Measurements from ENCODE around the gene LMO7. TPM values are rescaled to one million over a fixed set of nuclear protein-coding genes. Genes with fewer than 3 reads are reported as not detected.
A peak's percentile ranks its signal among the peaks of the same experiment; 100 is the strongest.
"Not testable (repeated sequence)": the region's sequence is repeated elsewhere in the genome, so short reads cannot be mapped to it uniquely, and the experiment has no call there.

Gene LMO7
- total RNA-seq, 3 donors from 2014 or later, result 11.0 to 71.3 (median 32.8) TPM

DNA sequence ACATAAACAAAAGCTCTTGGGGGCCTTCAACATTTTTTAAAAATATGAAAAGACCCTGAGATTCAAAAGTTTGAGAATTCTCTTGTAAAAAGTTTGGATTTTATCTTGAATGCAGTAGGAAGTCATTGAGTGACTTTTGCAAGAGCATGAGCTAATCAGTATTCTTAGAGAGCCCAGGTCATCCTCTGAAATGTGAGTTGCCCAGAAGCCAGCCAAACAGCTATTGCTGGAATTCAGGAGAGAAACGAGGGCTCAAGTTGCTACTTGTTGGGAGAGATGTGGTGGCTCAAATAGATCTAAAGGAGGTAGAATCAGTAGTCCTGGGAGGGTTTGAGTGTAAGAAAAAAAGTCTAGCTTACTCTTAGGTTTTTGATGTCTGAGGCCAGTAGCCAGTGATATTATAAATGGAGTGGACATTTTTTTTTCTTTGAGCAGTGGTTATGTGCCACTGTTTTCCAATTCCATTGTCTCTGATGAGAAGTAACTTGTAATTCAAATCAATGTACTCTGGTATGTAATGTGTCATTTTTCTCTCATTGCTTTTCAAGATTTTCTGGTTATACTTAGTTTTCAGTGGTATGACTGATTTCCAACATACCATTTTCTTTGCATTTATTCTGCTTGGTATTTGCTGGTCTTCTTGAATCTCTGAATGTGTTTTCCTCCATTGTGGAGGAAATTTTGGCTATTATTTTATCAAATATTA is 30.7 kb downstream of the LMO7 start:
- peak in 1 of 2 donors; percentile 31 for DNase-seq (ENCODE audit: low spot score in 2 of 2)
- Histone ChIP-seq H3K36me3 (no peaks in the 10 kb centered on the region), H3K4me3 (no peak overlapping the region), H3K27me3 (no peaks in the 10 kb centered on the region), H3K27ac (no peak overlapping the region), H3K9me3 (no peaks in the 10 kb centered on the region), H3K4me1 (no peaks in the 10 kb centered on the region)
- intact Hi-C loops (cut with DNase I; ENCODE audit: low total_unique reads), result no loop called here
- TF ChIP-seq POLR2AphosphoS5 (IDR thresholded peaks at IDR 0.05), result no peak
- TF ChIP-seq, protein P1, sequence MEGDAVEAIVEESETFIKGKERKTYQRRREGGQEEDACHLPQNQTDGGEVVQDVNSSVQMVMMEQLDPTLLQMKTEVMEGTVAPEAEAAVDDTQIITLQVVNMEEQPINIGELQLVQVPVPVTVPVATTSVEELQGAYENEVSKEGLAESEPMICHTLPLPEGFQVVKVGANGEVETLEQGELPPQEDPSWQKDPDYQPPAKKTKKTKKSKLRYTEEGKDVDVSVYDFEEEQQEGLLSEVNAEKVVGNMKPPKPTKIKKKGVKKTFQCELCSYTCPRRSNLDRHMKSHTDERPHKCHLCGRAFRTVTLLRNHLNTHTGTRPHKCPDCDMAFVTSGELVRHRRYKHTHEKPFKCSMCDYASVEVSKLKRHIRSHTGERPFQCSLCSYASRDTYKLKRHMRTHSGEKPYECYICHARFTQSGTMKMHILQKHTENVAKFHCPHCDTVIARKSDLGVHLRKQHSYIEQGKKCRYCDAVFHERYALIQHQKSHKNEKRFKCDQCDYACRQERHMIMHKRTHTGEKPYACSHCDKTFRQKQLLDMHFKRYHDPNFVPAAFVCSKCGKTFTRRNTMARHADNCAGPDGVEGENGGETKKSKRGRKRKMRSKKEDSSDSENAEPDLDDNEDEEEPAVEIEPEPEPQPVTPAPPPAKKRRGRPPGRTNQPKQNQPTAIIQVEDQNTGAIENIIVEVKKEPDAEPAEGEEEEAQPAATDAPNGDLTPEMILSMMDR (IDR thresholded peaks at IDR 0.05), result no peak

DNA sequence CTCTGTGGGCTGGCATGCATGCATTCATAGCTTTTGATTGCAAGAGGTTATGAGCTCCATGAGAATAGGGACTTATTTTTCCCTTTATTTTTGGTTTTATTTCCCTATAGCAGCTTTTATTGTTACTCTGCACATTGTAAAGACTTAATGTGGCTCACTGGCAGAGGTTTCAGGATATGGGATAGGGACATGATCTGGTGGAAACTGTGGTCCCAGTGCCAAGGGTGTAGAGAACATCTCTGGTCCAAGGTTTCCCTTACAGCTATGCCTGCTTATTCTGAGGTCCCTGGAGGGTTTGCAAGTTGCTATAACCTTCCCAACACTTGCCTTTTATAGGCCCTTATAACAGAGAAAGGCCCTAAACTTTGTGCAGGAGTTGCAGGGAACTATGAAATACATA is 33.6 kb downstream of the LMO7 start:
- TF ChIP-seq POLR2AphosphoS5 (IDR thresholded peaks at IDR 0.05), result no peak
- no peak for TF ChIP-seq POLR2A (IDR thresholded peaks at IDR 0.05)
- TF ChIP-seq, protein P1 (IDR thresholded peaks at IDR 0.05), result no peak
- Histone ChIP-seq H3K4me1 (no peaks in the 10 kb centered on the region), H3K36me3 (no peaks in the 10 kb centered on the region), H3K27me3 (no peaks in the 10 kb centered on the region), H3K9me3 (no peaks in the 10 kb centered on the region), H3K4me3 (no peak overlapping the region), H3K27ac (no peak overlapping the region)
- no peak for DNase-seq (ENCODE audit: low spot score in 2 of 2)
- intact Hi-C loops (cut with DNase I; ENCODE audit: low total_unique reads), result no loop called here

DNA sequence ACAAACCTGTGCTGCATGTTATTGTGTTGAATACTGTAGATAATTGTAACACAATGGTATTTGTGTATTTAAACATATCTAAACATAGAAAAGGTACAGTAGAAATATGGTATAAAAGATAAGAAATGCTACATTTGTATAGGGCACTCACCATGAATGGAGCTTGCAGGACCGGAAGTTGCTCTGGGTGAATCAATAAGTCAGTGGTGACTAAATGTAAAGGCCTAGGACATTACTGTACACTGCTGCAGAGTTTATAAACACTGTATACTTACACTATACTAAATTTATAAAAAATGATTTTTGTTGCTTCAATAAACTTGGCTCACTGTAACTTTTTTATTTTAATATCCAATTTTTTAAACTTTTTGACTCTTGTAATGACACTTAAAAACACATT is 34.4 kb downstream of the LMO7 start:
- TF ChIP-seq POLR2A (IDR thresholded peaks at IDR 0.05) (no peak), POLR2AphosphoS5 (IDR thresholded peaks at IDR 0.05) (no peak)
- TF ChIP-seq, protein P1 (IDR thresholded peaks at IDR 0.05), result no peak
- H3K27me3 ChIP-seq, result no peaks in the 10 kb centered on the region
- no peaks in the 10 kb centered on the region for H3K4me1 ChIP-seq
- H3K36me3 ChIP-seq, result no peaks in the 10 kb centered on the region
- no peak for DNase-seq (ENCODE audit: low spot score in 2 of 2)
- H3K4me3 ChIP-seq, result no peak overlapping the region
- intact Hi-C loops (cut with DNase I; ENCODE audit: low total_unique reads), result no loop called here
- no peaks in the 10 kb centered on the region for H3K9me3 ChIP-seq
- H3K27ac ChIP-seq, result no peak overlapping the region

DNA sequence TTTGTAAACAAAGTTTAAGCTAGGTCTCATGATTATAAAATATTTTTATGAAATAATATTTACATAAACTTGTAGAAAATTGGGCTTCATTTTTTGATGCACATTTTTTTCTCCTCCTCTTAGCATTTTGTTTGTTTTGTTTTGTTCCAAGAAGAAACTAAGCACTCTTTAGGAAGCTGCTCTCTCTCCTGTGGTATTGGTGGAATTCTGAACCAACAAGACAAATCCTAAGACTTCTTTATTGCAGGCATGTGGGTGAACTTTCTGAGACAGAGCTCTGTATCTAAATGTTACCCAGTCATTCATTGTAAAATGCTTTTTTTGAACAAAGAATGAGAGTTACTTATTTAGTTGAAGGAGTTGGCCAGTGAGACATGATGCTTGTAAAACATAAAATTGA is 39.3 kb downstream of the LMO7 start:
- intact Hi-C loops (cut with DNase I; ENCODE audit: low total_unique reads), result no loop called here
- Histone ChIP-seq H3K27ac (no peak overlapping the region), H3K36me3 (no peaks in the 10 kb centered on the region), H3K4me3 (peak overlapping the region in 1 of 3 donors; percentile 37), H3K9me3 (no peaks in the 10 kb centered on the region), H3K27me3 (no peaks in the 10 kb centered on the region), H3K4me1 (no peaks in the 10 kb centered on the region)
- DNase-seq (ENCODE audit: low spot score in 2 of 2), result no peak
- TF ChIP-seq, protein P1 (IDR thresholded peaks at IDR 0.05), result no peak
- no peak for TF ChIP-seq POLR2A (IDR thresholded peaks at IDR 0.05)
- TF ChIP-seq POLR2AphosphoS5 (IDR thresholded peaks at IDR 0.05), result no peak

DNA sequence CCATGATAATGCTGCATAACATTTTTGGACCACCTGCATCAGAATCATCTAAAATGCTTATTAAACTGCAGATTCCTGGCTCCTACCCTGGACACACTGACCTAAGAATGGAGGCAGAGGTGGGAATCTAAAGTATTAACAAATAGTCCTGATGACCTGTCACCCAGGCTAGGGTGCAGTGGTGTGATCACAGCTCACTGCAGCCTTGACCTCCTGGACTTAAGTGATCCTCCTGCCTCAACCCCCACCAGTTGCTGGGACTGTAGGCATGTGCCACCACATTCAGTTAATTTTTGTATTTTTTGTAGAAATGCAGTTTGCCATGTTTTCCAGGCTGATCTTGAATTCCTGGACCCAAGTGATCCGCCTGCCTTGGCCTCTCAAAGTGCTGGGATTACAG is 43.3 kb downstream of the LMO7 start:
- intact Hi-C loops (cut with DNase I; ENCODE audit: low total_unique reads), result no loop called here
- H3K4me1 ChIP-seq, result no peaks in the 10 kb centered on the region
- TF ChIP-seq POLR2AphosphoS5 (IDR thresholded peaks at IDR 0.05) (no peak), POLR2A (IDR thresholded peaks at IDR 0.05) (no peak)
- TF ChIP-seq, protein P1 (IDR thresholded peaks at IDR 0.05), result no peak

DNA sequence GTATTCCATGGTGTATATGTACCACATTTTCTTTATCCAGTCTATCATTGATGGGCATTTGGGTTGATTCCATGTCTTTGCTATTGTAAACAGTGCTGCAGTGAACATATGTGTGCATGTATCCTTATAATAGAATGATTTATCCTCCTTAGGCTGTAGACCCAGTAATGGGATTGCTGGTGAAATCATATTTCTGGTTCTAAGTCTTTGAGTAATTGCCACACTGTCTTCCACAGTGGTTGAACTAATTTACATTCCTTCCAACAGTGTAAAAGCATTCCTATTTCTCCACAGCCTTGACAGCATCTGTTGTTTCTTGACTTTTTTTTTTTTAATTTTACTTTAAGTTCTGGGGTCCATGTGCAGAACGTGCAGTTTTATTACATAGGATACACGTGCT is 44.1 kb downstream of the LMO7 start:
- not testable (repeated sequence) for DNase-seq (ENCODE audit: low spot score in 2 of 2); H3K27me3 ChIP-seq

More for the DNA sequence above, 43.3 kb downstream of the LMO7 start:
- no peaks in the 10 kb centered on the region for H3K27me3 ChIP-seq
- H3K27ac ChIP-seq, result no peak overlapping the region
- no peak overlapping the region for H3K4me3 ChIP-seq
- no peaks in the 10 kb centered on the region for H3K36me3 ChIP-seq
- no peaks in the 10 kb centered on the region for H3K9me3 ChIP-seq
- DNase-seq (ENCODE audit: low spot score in 2 of 2), result no peak

More for the DNA sequence above, 44.1 kb downstream of the LMO7 start:
- H3K36me3 ChIP-seq; H3K9me3 ChIP-seq; H3K4me3 ChIP-seq; H3K27ac ChIP-seq; intact Hi-C loops (cut with DNase I; ENCODE audit: low total_unique reads); H3K4me1 ChIP-seq: not testable (repeated sequence)

Measured in breast epithelium (tissue), 4 donors.